Body of pancreas (tissue), 4 donors: ENCODE results near the gene DISP3.

ENCODE experiments used
- CTCF ChIP-seq, 7 experiments: fragments of 450-650 bp in 4 of 7; fragments of 200-600 bp in 3 of 7; sonication (generic) in 3 of 7; IDR thresholded peaks; one replicate each; pipeline ENCODE4 v1.5.1; 2016 to 2019; ENCODE audit warnings: antibody characterized with exemption in 7 of 7
- POLR2A ChIP-seq, 3 donors: fragments of 450-650 bp; IDR thresholded peaks; one replicate each; pipeline ENCODE4 v1.6.1; 2016; ENCODE audit warnings: antibody characterized with exemption in 3 of 3, mild to moderate bottlenecking in 2 of 3

GRCh38 chr1:11581445-11581991, 102.6 kb downstream of the DISP3 start:
- TF ChIP-seq POLR2A (IDR thresholded peaks at IDR 0.05): no peak
- no peak for TF ChIP-seq CTCF (IDR thresholded peaks at IDR 0.05)
